Loucy (cell line): ENCODE measurements around the gene PTGDS.

Source experiments
- EZH2phosphoT487 ChIP-seq: fragments of 200-600 bp; IDR thresholded peaks from 2 replicates; pipeline ENCODE4 v1.6.1; 2018; ENCODE audit warnings: antibody characterized with exemption, mild to moderate bottlenecking, moderate library complexity, borderline replicate concordance
- TF ChIP-seq, protein P1 (sequence below): fragments of 200-600 bp; sonication (generic); conservative IDR thresholded peaks from 2 replicates; pipeline ENCODE4 v1.5.1; 2014; ENCODE audit warnings: mild to moderate bottlenecking, antibody characterized with exemption, low read length

- TF ChIP-seq, protein P1, sequence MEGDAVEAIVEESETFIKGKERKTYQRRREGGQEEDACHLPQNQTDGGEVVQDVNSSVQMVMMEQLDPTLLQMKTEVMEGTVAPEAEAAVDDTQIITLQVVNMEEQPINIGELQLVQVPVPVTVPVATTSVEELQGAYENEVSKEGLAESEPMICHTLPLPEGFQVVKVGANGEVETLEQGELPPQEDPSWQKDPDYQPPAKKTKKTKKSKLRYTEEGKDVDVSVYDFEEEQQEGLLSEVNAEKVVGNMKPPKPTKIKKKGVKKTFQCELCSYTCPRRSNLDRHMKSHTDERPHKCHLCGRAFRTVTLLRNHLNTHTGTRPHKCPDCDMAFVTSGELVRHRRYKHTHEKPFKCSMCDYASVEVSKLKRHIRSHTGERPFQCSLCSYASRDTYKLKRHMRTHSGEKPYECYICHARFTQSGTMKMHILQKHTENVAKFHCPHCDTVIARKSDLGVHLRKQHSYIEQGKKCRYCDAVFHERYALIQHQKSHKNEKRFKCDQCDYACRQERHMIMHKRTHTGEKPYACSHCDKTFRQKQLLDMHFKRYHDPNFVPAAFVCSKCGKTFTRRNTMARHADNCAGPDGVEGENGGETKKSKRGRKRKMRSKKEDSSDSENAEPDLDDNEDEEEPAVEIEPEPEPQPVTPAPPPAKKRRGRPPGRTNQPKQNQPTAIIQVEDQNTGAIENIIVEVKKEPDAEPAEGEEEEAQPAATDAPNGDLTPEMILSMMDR: no peak
- TF ChIP-seq EZH2phosphoT487: no peak
Measured at GRCh38 chr9:136928591-136928990, 48.7 kb upstream of the PTGDS start.
